GM23248 (cell line): ENCODE data around the gene HCN2.
"Not testable (repeated sequence)": the region's sequence is repeated elsewhere in the genome, so short reads cannot be mapped to it uniquely, and the experiment has no call there.

Source experiments
- EZH2 ChIP-seq: fragments of 200-600 bp; sonication (generic); IDR thresholded peaks from 2 replicates; pipeline ENCODE4 v1.6.1; 2018; ENCODE audit warnings: antibody characterized with exemption, mild to moderate bottlenecking; ENCODE audit not compliant: insufficient read depth, poor library complexity, severe bottlenecking
- EZH2phosphoT487 ChIP-seq: fragments of 200-600 bp; sonication (generic); IDR thresholded peaks from 2 replicates; pipeline ENCODE4 v1.6.1; 2018; ENCODE audit warnings: antibody characterized with exemption, moderate library complexity, mild to moderate bottlenecking, low read depth; ENCODE audit not compliant: insufficient read depth

DNA sequence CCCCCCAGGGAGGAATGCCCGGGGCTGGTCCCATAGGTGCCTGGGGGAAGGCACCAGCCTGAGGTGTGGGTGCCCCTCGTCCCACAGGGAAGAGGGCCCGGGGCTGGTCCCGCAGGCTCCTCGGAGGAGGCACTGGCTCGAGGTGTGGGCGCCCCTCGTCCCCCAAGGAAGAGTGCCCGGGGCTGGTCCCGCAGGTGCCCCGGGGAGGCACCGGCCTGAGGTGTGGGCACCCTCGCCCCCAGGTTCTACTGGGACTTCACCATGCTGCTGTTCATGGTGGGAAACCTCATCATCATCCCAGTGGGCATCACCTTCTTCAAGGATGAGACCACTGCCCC is 13.6 kb downstream of the HCN2 start:
- TF ChIP-seq EZH2, EZH2phosphoT487: not testable (repeated sequence)
